Endothelial cell of umbilical vein (primary cell): Measurements from ENCODE around the gene OR3A2.
"Not testable (repeated sequence)": the region's sequence is repeated elsewhere in the genome, so short reads cannot be mapped to it uniquely, and the experiment has no call there.

Experiments
- CTCF ChIP-seq, 2 donors: IDR thresholded peaks; 1 replicate in 1 of 2; 2 replicates in 1 of 2; pipeline ENCODE4 v1.5.1; 2011; ENCODE audit warnings: low read length in 2 of 2, mild to moderate bottlenecking in 2 of 2, moderate library complexity in 2 of 2, control low read depth in 1 of 2, inconsistent platforms in 1 of 2, low read depth in 1 of 2; ENCODE audit not compliant: insufficient read depth in 1 of 2; ENCODE audit errors: extremely low read depth in 1 of 2
- JUN ChIP-seq: IDR thresholded peaks from 2 replicates; pipeline ENCODE4 v1.6.1; 2011; ENCODE audit warnings: borderline replicate concordance, low read depth; ENCODE audit not compliant: insufficient read length, insufficient read depth
- MAX ChIP-seq: IDR thresholded peaks from 2 replicates; pipeline ENCODE4 v1.6.1; 2011; ENCODE audit not compliant: insufficient read depth, insufficient read length
- MYC ChIP-seq: IDR thresholded peaks from one replicate; pipeline ENCODE4 v1.6.1; 2011; ENCODE audit warnings: mild to moderate bottlenecking, low read depth, low read length

- not testable (repeated sequence) for TF ChIP-seq CTCF (IDR thresholded peaks at IDR 0.05; ENCODE audit: extremely low read depth in 1 of 2, insufficient read depth in 1 of 2, low read depth in 1 of 2, low read length in 2 of 2); MAX; JUN; MYC
Observed at GRCh38 chr17:3371167-3371566, 14.9 kb downstream of the OR3A2 start.
